NCI-H146 (cell line): ENCODE data around the gene MREG.
"Not testable (repeated sequence)": the region's sequence is repeated elsewhere in the genome, so short reads cannot be mapped to it uniquely, and the experiment has no call there.

Experiments used
- DNase-seq: peaks from one replicate; lab custom pipeline; 2025; lab: John Stamatoyannopoulos, UW

Gene MREG

GRCh38 chr2:216021768-216022565 is 8.6 kb upstream of the MREG start:
- DNase-seq, result no peak

- DNase-seq, result no peak
These were observed 5.4 kb upstream of the MREG start for GRCh38 chr2:216018709-216019108.

GRCh38 chr2:216017365-216017764 is 4.0 kb upstream of the MREG start:
- DNase-seq, result no peak

DNA sequence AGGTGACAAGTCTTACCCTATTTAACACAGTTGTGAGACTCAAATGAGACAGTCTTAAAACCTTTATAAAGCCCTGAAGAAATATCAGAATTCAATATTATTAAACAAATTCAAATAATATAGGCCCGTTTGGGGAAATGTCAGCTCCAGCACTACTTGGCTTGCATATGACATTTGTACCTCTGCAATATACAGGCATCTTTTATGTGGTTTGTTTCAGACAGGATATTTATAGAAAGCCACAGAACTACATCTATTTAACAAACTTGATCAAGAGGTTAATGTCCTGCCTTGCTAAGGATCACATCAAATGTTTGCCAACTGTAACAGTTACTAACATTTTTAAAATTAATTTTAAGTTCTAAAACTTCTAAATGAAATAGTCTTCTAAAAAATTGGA is 3.2 kb upstream of the MREG start:
- DNase-seq, result no peak

- DNase-seq, result peak; percentile 33
These were observed 2.5 kb upstream of the MREG start for GRCh38 chr2:216015722-216016464.

DNA sequence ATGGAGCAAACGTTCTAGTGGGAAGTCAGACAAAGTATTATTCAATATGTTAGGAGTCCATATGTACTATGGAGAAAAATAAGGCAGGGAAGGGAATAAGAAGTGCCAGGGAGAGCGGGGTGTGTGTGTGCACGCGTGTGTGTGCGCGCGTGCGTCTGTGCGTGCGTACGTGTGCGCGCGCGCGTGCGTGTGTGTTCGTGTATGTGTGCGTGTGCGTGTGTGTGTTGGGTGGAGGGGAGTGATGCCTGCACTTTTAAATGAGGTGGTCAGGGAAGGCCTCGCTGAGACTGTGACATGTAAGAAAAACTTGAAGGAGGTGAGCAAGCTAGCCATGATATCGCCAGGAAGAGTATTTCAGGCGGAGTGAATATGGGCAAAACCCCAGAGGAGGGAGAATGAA is 1.6 kb upstream of the MREG start:
- DNase-seq, result no peak

- DNase-seq, result no peak
These were observed 655 bp upstream of the MREG start for GRCh38 chr2:216014006-216014405.

GRCh38 chr2:216012830-216013079 is 596 bp downstream of the MREG start:
- DNase-seq, result no peak

GRCh38 chr2:216012133-216012829 is 1.1 kb downstream of the MREG start:
- peak; percentile 1 for DNase-seq

DNA sequence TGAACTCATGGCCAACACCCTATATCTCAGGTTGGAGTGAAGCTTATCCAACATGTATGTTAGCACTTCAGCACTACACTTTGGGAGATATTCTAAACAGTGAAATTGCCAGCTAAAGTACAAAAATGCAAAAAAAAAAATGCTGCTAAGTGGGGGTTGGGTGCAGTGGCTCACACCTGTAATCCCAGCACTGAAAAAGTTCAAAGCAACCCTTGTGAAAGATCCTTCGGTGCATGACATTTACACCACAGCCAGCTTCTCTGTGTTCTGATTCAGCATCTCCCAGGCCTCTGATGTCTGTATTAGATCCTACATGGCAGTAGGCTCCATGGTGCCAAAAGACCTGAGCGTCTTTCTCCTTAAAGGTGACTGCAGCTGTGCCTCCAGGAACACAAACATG is 4.1 kb downstream of the MREG start:
- DNase-seq, result not testable (repeated sequence)

DNA sequence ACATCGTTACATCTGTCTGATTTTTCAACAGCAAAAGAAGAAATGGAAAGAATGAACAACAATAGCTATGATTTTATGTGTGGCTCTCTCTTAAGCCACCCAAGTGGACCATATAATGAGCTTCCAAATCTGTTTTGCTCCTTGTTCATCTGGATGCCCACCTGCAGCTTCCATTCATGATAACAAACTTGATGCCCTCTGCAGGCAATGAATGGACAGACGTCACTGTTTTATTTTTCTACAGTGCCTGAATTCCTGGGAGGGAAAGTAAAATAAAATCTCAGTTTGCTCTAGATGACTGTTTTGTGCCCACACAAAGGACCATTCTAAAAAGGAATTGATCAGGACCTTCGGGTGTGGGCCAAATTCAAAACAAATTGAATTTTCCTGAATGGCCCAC is 5.0 kb downstream of the MREG start:
- DNase-seq, result no peak

GRCh38 chr2:216006164-216006663 is 7.1 kb downstream of the MREG start:
- no peak for DNase-seq

GRCh38 chr2:216004697-216005283 is 8.6 kb downstream of the MREG start:
- no peak for DNase-seq

- DNase-seq, result no peak
These were observed 9.3 kb downstream of the MREG start for GRCh38 chr2:216003876-216004696.

DNA sequence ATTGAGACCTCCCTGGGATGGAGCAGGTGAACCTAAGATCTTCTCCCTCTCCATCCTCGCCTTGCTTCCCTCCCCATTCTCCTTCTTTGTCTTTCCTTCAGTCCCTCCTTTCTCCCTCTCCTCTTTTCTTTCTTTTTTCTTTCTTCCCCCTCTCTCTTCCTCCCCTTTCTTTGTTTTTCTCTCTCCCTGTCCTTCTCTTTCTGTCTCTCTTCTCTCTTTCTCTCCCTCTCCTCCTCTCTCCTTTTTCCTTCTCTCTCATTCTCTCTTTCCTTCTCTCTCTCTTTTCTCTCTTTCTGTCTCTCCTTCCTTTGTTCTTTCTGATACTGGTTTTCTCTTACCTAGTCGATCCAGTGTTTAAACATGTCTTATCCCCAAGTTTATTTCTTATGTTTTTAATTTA is 10.7 kb downstream of the MREG start:
- no peak for DNase-seq

GRCh38 chr2:216002101-216002678 is 11.2 kb downstream of the MREG start:
- DNase-seq, result no peak

- no peak for DNase-seq
These were observed 11.9 kb downstream of the MREG start for GRCh38 chr2:216001216-216002100.

GRCh38 chr2:215998636-215999035 is 14.7 kb downstream of the MREG start:
- no peak for DNase-seq

GRCh38 chr2:215997219-215997618 is 16.1 kb downstream of the MREG start:
- no peak for DNase-seq

GRCh38 chr2:215994911-215995310 is 18.4 kb downstream of the MREG start:
- DNase-seq, result no peak
